ENCODE measurements around the gene CRYL1. TPM values are rescaled to one million over a fixed set of nuclear protein-coding genes. Genes with fewer than 3 reads are reported as not detected.

Gene CRYL1
- total RNA-seq, 5 donors from 2014 or later (not counting 1 experiment from before 2014, with no cell fraction given): 12.3 to 21.5 (median 17.9) TPM

DNA sequence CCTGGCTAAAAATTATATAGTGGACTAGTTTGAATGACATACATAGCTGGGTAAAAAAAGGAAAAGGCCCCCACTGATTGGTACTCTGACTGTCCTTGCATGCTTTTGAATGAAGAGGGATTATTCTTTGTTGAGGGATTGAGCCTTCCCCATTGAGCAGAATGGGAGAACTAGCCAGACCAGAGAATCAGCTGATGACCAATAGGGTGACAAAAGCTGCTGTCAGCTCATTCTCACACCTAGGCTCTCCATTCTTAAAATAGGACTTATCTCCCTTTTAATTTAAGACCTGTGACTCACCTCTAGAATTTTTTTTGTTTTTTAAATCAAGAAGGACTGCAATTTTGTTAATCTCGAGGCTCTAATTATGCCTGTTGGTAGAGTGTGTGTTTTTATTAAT, 79.3 kb downstream of the CRYL1 start:
- ATAC-seq (replicated peaks in 1 of 4) (no peak), DNase-seq (no peak)
- H3K4me3 Mint-ChIP-seq: no peak overlapping the region
- ChIA-PET POLR2A (no interaction called here), CTCF (interaction anchor here in 1 of 2 donors (0.6 kb wide), 1 partner anchor 249 kb away, joined by 7 read pairs; no protein-coding TSS in a partner anchor)
- Histone ChIP-seq H3K27me3 (replicated peaks in 1 of 2; ENCODE audit: control insufficient read depth in 2 of 2, extremely low read depth in 1 of 2, insufficient read depth in 2 of 2, low read length in 1 of 2) (no peaks in the 10 kb centered on the region), H3K4me1 (ENCODE audit: control insufficient read depth in 1 of 2, extremely low read depth in 1 of 2, insufficient read depth in 2 of 2, low read length in 2 of 2) (no peaks in the 10 kb centered on the region), H3K9me3 (peaks cover 4% of the 10 kb centered on the region), H3K27ac (ENCODE audit: low read length) (no peak overlapping the region), H3K4me3 (ENCODE audit: control insufficient read depth in 1 of 2, extremely low read depth in 1 of 2, low read length in 1 of 2) (no peak overlapping the region), H3K36me3 (ENCODE audit: control insufficient read depth in 2 of 2, extremely low read depth in 1 of 2, insufficient read depth in 1 of 2, low read length in 1 of 2) (no peaks in the 10 kb centered on the region)
- H3K9me3 Mint-ChIP-seq: peaks cover 10 to 28% (median 20%) of the 10 kb centered on the region in 3 donors
- H3K4me1 Mint-ChIP-seq: peaks cover 16 to 22% (median 16%) of the 10 kb centered on the region in 3 donors
- H3K36me3 Mint-ChIP-seq: peaks cover 36% of the 10 kb centered on the region
- H3K27me3 Mint-ChIP-seq: no peaks in the 10 kb centered on the region
- WGBS (ENCODE audit: insufficient coverage): no CpG with 5 or more reads among the region's 1 CpG
- H3K27ac Mint-ChIP-seq: no peak overlapping the region

DNA sequence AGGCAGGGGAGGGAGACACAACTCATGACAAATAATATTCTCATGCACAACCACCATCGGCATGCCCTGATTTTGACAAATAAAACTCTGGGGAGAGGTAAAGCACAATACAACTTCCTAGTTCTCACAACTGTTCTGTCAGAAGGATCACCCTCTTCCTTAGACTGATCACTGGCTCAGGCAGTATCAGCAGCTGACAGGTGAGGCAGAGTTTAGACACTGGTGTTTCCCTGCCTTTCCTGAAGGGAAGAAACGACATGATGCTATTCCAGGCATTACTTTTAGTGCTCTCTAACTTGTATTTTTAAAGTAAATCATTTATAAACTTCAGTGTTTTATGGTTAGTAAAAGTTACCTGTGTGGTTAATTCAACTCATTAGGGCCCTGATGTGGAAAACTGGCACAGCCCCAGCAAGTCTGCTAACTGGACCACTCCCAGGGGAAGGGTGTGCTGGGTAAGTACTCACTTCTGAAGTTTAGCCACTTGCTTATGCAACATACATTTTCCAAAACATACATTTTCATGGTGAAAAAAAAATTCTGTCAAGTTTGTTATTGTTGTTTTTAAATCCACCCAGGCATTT, 82.8 kb downstream of the CRYL1 start:
- no peak for ATAC-seq (replicated peaks in 1 of 4)
- peaks cover 36% of the 10 kb centered on the region for H3K36me3 Mint-ChIP-seq
- no peak for DNase-seq
- POLR2A ChIA-PET: no interaction called here
- Histone ChIP-seq H3K4me3 (ENCODE audit: control insufficient read depth in 1 of 2, extremely low read depth in 1 of 2, low read length in 1 of 2) (no peak overlapping the region), H3K27me3 (replicated peaks in 1 of 2; ENCODE audit: control insufficient read depth in 2 of 2, extremely low read depth in 1 of 2, insufficient read depth in 2 of 2, low read length in 1 of 2) (no peaks in the 10 kb centered on the region), H3K4me1 (ENCODE audit: control insufficient read depth in 1 of 2, extremely low read depth in 1 of 2, insufficient read depth in 2 of 2, low read length in 2 of 2) (no peaks in the 10 kb centered on the region), H3K36me3 (ENCODE audit: control insufficient read depth in 2 of 2, extremely low read depth in 1 of 2, insufficient read depth in 1 of 2, low read length in 1 of 2) (no peaks in the 10 kb centered on the region), H3K27ac (ENCODE audit: low read length) (no peak overlapping the region), H3K9me3 (no peaks in the 10 kb centered on the region)
- H3K4me3 Mint-ChIP-seq: no peak overlapping the region
- H3K9me3 Mint-ChIP-seq: peaks cover 3 to 9% (median 4%) of the 10 kb centered on the region in 3 donors
- CTCF ChIA-PET: no interaction called here
- H3K27ac Mint-ChIP-seq: peak overlapping the region in 1 of 2 donors; percentile 39
- no CpG with 5 or more reads among the region's 2 CpGs for WGBS (ENCODE audit: insufficient coverage)
- no peaks in the 10 kb centered on the region for H3K27me3 Mint-ChIP-seq
- H3K4me1 Mint-ChIP-seq: peaks cover 11 to 15% (median 13%) of the 10 kb centered on the region in 3 donors

DNA sequence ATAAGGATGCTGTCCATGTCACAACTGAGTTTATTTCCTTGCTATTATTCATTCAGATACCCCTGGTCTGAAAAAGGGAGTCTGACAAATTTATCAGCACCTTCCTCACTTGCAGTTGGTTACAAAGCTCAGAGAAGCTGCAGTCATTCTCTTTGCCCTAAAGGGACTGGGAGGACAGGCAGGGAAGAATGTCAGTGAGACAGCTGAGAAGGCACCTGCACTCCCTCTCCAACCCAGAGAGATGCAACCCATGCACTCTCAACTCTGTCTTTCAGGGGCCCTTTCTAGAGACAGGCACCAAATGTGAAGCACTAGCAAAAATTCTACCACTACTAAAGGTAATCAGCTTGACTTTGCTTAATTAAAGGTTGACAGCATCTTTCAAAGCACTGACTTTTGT, 83.3 kb downstream of the CRYL1 start:
- ATAC-seq (replicated peaks in 1 of 4) (no peak), DNase-seq (no peak)
- POLR2A ChIA-PET: no interaction called here
- Histone ChIP-seq H3K9me3 (no peaks in the 10 kb centered on the region), H3K4me3 (ENCODE audit: control insufficient read depth in 1 of 2, extremely low read depth in 1 of 2, low read length in 1 of 2) (no peak overlapping the region), H3K27ac (ENCODE audit: low read length) (no peak overlapping the region), H3K4me1 (ENCODE audit: control insufficient read depth in 1 of 2, extremely low read depth in 1 of 2, insufficient read depth in 2 of 2, low read length in 2 of 2) (no peaks in the 10 kb centered on the region), H3K36me3 (ENCODE audit: control insufficient read depth in 2 of 2, extremely low read depth in 1 of 2, insufficient read depth in 1 of 2, low read length in 1 of 2) (no peaks in the 10 kb centered on the region), H3K27me3 (replicated peaks in 1 of 2; ENCODE audit: control insufficient read depth in 2 of 2, extremely low read depth in 1 of 2, insufficient read depth in 2 of 2, low read length in 1 of 2) (no peaks in the 10 kb centered on the region)
- Mint-ChIP-seq H3K9me3 (peaks cover 0 to 4% (median 0%) of the 10 kb centered on the region in 3 donors), H3K4me1 (peaks cover 11 to 15% (median 13%) of the 10 kb centered on the region in 3 donors), H3K27me3 (no peaks in the 10 kb centered on the region), H3K36me3 (peaks cover 30% of the 10 kb centered on the region), H3K4me3 (no peak overlapping the region), H3K27ac (peak overlapping the region in 1 of 2 donors; percentile 39)
- CTCF ChIA-PET: no interaction called here

DNA sequence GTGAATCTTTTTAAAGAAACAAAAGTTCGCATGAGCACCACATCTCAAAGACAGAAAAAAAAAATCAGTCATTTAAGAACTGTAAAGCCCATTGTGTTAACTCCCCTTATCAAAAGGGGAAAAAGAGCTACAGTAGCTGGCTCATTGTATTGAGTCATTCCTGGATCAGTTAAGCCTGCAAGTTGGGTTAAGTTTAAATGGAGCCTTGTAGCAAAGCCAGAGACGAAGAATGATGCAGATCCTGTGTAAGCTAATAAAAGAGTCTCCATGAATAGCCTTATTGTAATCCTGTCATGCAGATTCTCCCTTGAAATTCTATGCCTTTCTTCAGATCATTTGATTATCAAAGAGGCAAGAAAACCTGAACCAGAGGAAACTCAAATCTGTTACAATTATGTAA, 83.8 kb downstream of the CRYL1 start:
- ATAC-seq (replicated peaks in 1 of 4): no peak
- no peaks in the 10 kb centered on the region for H3K9me3 ChIP-seq
- peaks cover 11 to 15% (median 13%) of the 10 kb centered on the region in 3 donors for H3K4me1 Mint-ChIP-seq
- H3K4me3 Mint-ChIP-seq: no peak overlapping the region
- no peak overlapping the region for H3K27ac ChIP-seq (ENCODE audit: low read length)
- H3K4me3 ChIP-seq (ENCODE audit: control insufficient read depth in 1 of 2, extremely low read depth in 1 of 2, low read length in 1 of 2): no peak overlapping the region
- 67% methylated on average over 1 of the region's 2 CpGs for WGBS (ENCODE audit: insufficient coverage)
- H3K36me3 Mint-ChIP-seq: peaks cover 31% of the 10 kb centered on the region
- no peaks in the 10 kb centered on the region for H3K4me1 ChIP-seq (ENCODE audit: control insufficient read depth in 1 of 2, extremely low read depth in 1 of 2, insufficient read depth in 2 of 2, low read length in 2 of 2)
- ChIA-PET CTCF (no interaction called here), POLR2A (no interaction called here)
- no peaks in the 10 kb centered on the region for H3K27me3 ChIP-seq (replicated peaks in 1 of 2; ENCODE audit: control insufficient read depth in 2 of 2, extremely low read depth in 1 of 2, insufficient read depth in 2 of 2, low read length in 1 of 2)
- no peaks in the 10 kb centered on the region for H3K9me3 Mint-ChIP-seq
- H3K27me3 Mint-ChIP-seq: no peaks in the 10 kb centered on the region
- H3K36me3 ChIP-seq (ENCODE audit: control insufficient read depth in 2 of 2, extremely low read depth in 1 of 2, insufficient read depth in 1 of 2, low read length in 1 of 2): no peaks in the 10 kb centered on the region
- no peak for DNase-seq
- H3K27ac Mint-ChIP-seq: no peak overlapping the region

DNA sequence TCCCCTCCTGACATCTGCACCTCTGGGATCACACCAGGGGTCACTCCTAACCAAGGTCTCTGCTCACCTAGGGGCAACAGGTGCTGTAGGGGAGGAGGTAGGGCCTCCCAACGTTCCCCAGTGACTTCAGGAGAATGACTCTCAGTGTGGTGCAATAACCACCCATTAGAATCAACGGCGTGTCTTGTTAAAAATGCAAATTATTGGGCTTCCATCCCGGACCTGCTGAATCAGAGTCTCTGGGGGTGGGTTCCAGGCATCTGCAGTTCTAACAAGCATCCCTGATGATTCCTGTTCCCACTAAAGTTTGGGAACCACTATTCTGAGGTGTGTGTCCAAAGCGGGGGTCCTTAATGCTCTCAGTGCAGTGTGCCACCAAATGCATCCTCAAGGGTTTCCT, 84.6 kb downstream of the CRYL1 start:
- ATAC-seq (replicated peaks in 1 of 4): no peak
- Histone ChIP-seq H3K4me3 (ENCODE audit: control insufficient read depth in 1 of 2, extremely low read depth in 1 of 2, low read length in 1 of 2) (no peak overlapping the region), H3K9me3 (no peaks in the 10 kb centered on the region), H3K4me1 (ENCODE audit: control insufficient read depth in 1 of 2, extremely low read depth in 1 of 2, insufficient read depth in 2 of 2, low read length in 2 of 2) (no peaks in the 10 kb centered on the region), H3K36me3 (ENCODE audit: control insufficient read depth in 2 of 2, extremely low read depth in 1 of 2, insufficient read depth in 1 of 2, low read length in 1 of 2) (no peaks in the 10 kb centered on the region), H3K27ac (ENCODE audit: low read length) (no peak overlapping the region), H3K27me3 (replicated peaks in 1 of 2; ENCODE audit: control insufficient read depth in 2 of 2, extremely low read depth in 1 of 2, insufficient read depth in 2 of 2, low read length in 1 of 2) (no peaks in the 10 kb centered on the region)
- H3K9me3 Mint-ChIP-seq: no peaks in the 10 kb centered on the region
- no peak overlapping the region for H3K27ac Mint-ChIP-seq
- ChIA-PET CTCF (interaction anchor here in 1 of 2 donors (0.5 kb wide), 1 partner anchor 366 kb away, joined by 5 read pairs; no protein-coding TSS in a partner anchor), POLR2A (no interaction called here)
- peaks cover 11 to 15% (median 13%) of the 10 kb centered on the region in 3 donors for H3K4me1 Mint-ChIP-seq
- 82% methylated on average over 5 of the region's 5 CpGs for WGBS (ENCODE audit: insufficient coverage)
- H3K36me3 Mint-ChIP-seq: peaks cover 28% of the 10 kb centered on the region
- H3K4me3 Mint-ChIP-seq: no peak overlapping the region
- no peak for DNase-seq
- H3K27me3 Mint-ChIP-seq: no peaks in the 10 kb centered on the region

DNA sequence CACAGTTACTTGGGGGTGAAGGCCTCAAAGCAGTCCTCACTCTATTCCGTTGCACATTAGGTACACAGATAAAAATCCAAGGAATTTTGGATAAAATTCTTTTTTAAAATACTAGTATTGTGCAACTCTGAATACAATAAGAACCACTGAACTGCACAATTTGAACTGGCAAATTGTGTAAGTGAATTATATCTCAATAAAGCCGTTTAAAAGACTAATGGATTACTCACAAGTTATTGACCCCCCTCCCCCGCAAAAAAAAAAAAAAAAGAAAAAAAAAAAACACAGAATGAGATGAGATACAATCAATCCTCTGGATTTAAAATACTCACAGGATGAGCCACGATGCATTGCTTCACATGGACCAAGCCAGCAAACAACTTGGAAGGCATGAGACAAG, 86.4 kb downstream of the CRYL1 start:
- H3K27me3 Mint-ChIP-seq: no peaks in the 10 kb centered on the region
- no peaks in the 10 kb centered on the region for H3K9me3 Mint-ChIP-seq
- ATAC-seq (replicated peaks in 1 of 4) (no peak), DNase-seq (no peak)
- peaks cover 11 to 15% (median 13%) of the 10 kb centered on the region in 3 donors for H3K4me1 Mint-ChIP-seq
- Histone ChIP-seq H3K36me3 (ENCODE audit: control insufficient read depth in 2 of 2, extremely low read depth in 1 of 2, insufficient read depth in 1 of 2, low read length in 1 of 2) (no peaks in the 10 kb centered on the region), H3K9me3 (no peaks in the 10 kb centered on the region), H3K27me3 (replicated peaks in 1 of 2; ENCODE audit: control insufficient read depth in 2 of 2, extremely low read depth in 1 of 2, insufficient read depth in 2 of 2, low read length in 1 of 2) (no peaks in the 10 kb centered on the region), H3K4me1 (ENCODE audit: control insufficient read depth in 1 of 2, extremely low read depth in 1 of 2, insufficient read depth in 2 of 2, low read length in 2 of 2) (no peaks in the 10 kb centered on the region), H3K27ac (ENCODE audit: low read length) (no peak overlapping the region), H3K4me3 (ENCODE audit: control insufficient read depth in 1 of 2, extremely low read depth in 1 of 2, low read length in 1 of 2) (no peak overlapping the region)
- H3K4me3 Mint-ChIP-seq: no peak overlapping the region
- CTCF ChIA-PET: interaction anchor here in 1 of 2 donors (0.7 kb wide), 1 partner anchor 193 kb away, joined by 3 read pairs; no protein-coding TSS in a partner anchor
- 100% methylated on average over 1 of the region's 4 CpGs for WGBS (ENCODE audit: insufficient coverage)
- POLR2A ChIA-PET: no interaction called here
- no peak overlapping the region for H3K27ac Mint-ChIP-seq
- peaks cover 25% of the 10 kb centered on the region for H3K36me3 Mint-ChIP-seq

Data from T-cell (primary cell).